GM12878 (cell line): Measurements from ENCODE around the gene LRRK1.

Experiments used
- CEBPB ChIP-seq, 2 experiments: fragments of 150-350 bp in 1 of 2; IDR thresholded peaks; 2 replicates each; pipeline ENCODE4 v1.6.1; 2012 to 2014; ENCODE audit warnings: low read depth in 2 of 2, low read length in 2 of 2, borderline replicate concordance in 1 of 2, inconsistent platforms in 1 of 2
- CTCF ChIP-seq, 3 experiments: IDR thresholded peaks in 2 of 3; conservative IDR thresholded peaks in 1 of 3; 2 replicates each; pipeline ENCODE4 v1.5.1; 2011; ENCODE audit warnings: low read depth in 3 of 3, low read length in 3 of 3, mild to moderate bottlenecking in 3 of 3, control low read depth in 2 of 3, moderate library complexity in 2 of 3, inconsistent platforms in 1 of 3, mixed read lengths in 1 of 3; ENCODE audit not compliant: control insufficient read depth in 2 of 3, insufficient read depth in 1 of 3; ENCODE audit errors: extremely low read depth in 1 of 3
- E4F1 ChIP-seq: fragments of 450-650 bp; IDR thresholded peaks from 2 replicates; pipeline ENCODE4 v1.6.1; 2018; ENCODE audit warnings: borderline replicate concordance, mild to moderate bottlenecking; ENCODE audit not compliant: partially characterized antibody
- ESRRA ChIP-seq: IDR thresholded peaks from 2 replicates; pipeline ENCODE4 v1.6.1; 2012; ENCODE audit warnings: mild to moderate bottlenecking, low read length, improper control_type of control experiment
- RFX5 ChIP-seq: IDR thresholded peaks from 2 replicates; pipeline ENCODE4 v1.6.1; 2011; ENCODE audit warnings: low read depth, low read length, improper control_type of control experiment

GRCh38 chr15:101070024-101070423 is 150.9 kb downstream of the LRRK1 start:
- TF ChIP-seq CEBPB (IDR thresholded peaks at IDR 0.05; ENCODE audit: borderline replicate concordance in 1 of 2, low read depth in 2 of 2, low read length in 2 of 2) (no peak), CTCF (IDR thresholded peaks at IDR 0.05 in 2 of 3, conservative IDR thresholded peaks at IDR 0.05 in 1 of 3; ENCODE audit: control insufficient read depth in 2 of 3, extremely low read depth in 1 of 3, insufficient read depth in 1 of 3, low read depth in 3 of 3, low read length in 3 of 3) (no peak), ESRRA (no peak), E4F1 (no peak), RFX5 (no peak)
